Stimulated activated CD4-positive, alpha-beta T cell treated with anti-CD3 and anti-CD28 coated beads, Interleukin-1b, Interleukin-23, amount 100 ng/mL, for 4 hours (primary cell): ENCODE results near the gene NARF.
A peak's percentile ranks its signal among the peaks of the same experiment; 100 is the strongest.
"Not testable (repeated sequence)": the region's sequence is repeated elsewhere in the genome, so short reads cannot be mapped to it uniquely, and the experiment has no call there.

ENCODE experiments used
- DNase-seq, 2 donors: peaks; one replicate each; pipeline ENCODE4 v3.0.0-alpha.2; 2020; ENCODE audit warnings: low read depth in 2 of 2

The NARF gene

DNA sequence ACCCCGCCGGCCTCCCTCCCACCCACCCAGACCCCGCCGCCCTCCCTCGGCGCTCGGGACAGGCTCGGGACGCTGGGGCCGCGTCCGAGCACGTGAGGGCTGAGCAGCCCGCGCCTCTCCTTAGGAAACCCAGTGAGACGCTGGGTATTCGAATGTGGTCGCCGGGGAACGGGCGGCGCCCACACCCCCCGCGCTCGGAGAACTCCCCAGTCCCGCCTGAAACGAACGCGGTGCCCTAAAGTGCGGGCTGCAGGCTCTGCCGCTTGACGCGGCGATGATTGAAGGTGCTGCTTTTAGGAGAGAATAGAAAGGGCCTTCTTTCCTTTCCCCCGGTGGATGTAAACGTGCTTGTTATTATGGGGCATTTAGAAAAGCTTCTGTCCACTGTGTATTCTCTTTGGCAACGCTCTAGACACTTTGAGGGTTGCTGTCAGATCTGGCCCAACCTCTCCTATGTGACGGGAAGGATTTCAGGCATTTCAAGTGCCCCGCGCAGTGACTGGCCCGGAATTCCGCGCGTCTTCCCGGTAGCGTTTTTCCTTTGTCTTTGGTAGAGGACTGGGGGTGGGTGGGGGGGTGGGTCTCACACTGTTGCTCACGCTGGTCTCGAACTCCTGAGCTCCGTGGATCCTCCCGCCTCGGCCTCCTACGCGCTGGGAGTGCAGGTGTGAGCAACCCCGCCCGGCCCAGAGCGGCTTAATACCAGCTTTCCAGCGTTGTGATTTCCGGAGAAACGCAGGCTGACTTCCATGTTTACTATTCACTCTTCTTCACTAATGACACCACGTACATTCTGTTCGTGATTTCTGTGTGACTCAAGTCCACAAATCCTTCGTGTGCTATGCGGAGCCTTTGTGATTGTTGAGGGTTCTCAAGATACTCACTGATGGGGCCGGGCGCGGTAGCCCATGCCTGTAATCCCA lies 39.2 kb downstream of the NARF start:
- DNase-seq = no peak

GRCh38 chr17:82502207-82502606 lies 43.7 kb downstream of the NARF start:
- DNase-seq = no peak

DNA sequence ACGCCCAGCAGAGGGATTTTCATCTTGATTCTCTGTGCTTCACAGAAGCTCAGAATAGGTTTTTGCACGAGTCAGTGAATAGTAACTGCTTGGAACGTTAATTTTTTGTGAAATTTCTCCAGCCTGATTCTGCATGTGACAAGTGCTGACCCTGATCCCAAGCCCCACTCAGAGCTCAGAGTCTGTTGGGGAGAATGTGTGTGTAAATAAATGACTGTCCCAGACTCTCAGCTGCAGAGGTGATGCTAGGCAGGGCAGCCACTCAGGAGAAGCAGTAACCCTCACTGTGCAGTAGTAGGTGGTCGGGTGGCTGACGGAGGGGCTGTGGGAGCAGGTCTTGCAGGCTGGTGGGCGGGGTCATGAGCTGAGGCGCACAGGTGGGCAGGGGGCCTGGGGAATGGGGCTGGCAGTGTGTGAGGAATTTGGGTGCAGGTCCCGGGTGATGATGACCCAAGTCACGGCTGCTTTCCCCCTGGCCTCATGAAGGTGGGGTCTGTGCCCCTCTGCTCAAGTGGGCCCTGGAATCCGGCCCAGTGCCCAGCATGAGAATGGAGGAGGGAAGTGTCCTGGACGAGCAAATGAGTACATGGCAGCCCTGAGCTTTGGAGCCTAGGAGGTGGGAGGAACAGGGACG lies 44.7 kb downstream of the NARF start:
- no peak for DNase-seq

DNA sequence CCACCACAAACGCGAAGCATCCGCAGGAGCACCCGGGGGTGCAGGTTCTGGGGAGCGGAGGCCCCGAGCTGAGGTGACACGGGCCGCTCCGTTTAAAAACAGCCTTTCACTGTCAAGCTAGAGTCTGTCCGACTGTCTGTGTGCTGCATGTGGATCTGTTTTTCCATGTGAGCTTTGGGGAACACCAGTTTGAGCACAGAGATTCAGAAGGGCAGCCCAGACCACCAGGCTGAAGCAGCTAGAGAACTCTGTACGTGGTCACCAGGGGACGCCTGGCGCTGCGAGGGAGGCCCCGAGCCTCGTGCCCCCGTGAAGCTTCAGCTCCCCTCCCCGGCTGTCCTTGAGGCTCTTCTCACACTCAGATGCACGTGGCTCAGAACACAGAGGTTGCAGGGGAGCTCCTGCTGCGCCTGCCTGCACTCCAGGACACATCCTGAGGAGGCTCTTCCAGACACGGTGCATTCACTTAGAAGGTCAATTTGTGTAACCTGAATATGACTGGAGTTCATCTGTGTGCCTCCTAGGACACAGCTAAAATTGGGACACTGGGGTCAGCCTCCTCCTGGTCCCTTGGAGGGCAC lies 45.3 kb downstream of the NARF start:
- DNase-seq = no peak

GRCh38 chr17:82505296-82505695 lies 46.8 kb downstream of the NARF start:
- DNase-seq = no peak

DNA sequence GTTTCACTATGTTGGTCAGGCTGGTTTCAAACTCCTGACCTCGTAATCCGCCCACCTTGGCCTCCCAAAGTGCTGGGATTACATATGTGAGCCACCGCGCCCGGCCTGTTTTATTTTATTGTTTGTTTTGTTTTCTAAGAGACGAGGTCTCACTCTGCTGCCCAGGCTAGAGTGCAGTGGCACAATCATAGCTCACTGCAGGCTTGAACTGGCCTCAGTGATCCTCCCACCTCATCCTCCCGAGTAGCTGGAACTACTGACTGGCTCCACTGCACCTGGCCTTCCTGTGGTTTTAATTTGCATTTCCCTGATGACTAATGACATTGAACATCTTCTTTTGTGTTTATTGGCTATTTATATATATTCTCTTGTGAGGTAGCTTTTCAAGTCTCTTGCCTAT lies 47.9 kb downstream of the NARF start:
- not testable (repeated sequence) for DNase-seq

DNA sequence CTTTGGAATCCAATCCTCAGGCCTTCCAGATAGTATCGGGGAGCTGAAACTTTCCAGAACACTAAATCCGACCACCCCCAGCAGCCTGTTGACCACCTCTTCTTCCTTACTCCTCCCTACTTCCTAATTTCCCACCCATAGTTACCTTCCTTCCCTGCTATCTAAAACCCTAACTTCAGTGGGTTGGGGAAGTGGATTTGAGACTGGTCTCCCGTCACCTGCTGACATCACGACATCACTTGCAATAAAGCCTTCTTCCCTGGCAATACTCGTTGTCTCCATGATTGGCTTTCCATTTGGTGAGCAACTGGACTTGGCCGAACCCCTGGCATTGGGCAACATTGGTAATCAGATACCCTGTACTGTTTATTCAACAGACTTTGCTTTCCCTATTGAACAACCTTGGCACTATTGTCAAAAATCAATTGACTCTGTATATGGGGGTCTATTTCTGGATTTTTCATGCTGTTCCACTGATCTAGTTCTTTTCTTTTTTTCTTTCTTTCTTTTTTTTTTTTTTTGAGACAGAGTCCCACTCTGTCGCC lies 49.2 kb downstream of the NARF start:
- DNase-seq = no peak

DNA sequence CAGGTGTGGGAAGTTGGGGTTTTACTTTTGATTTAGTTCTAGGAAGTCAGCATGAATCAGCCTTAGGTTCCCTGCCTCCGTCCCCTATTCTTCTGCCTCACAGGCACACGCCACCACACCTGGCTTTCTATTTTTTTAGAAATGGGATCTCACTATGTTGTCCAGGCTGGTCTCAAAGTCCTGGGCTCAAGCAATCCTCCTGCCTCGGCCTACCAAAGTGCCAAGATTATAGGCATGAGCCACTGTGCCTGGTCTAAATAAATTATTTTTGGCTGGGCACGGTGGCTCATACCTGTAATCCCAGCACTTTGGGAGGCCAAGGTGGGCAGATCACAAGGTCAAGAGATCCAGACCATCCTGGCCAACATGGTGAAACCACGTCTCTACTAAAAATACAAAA lies 53.1 kb downstream of the NARF start:
- not testable (repeated sequence) for DNase-seq

DNA sequence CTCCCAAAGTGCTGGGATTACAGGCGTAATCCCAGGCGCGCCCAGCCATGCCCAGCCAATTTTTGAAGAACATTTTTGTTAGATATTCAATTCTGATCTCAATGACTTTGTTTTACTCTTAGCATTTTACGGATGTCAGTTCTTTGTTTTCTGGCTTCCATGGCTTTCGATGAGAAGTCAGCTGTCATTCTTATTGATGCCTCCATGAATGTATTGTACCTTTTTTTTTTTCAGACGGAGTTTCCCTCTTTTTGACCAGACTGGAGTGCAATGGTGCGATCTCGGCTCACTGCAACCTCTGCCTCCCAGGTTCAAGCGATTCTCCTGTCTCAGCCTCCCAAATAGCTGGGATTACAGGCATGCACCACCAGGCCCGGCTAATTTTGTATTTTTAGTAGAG lies 55.3 kb downstream of the NARF start:
- DNase-seq = not testable (repeated sequence)

DNA sequence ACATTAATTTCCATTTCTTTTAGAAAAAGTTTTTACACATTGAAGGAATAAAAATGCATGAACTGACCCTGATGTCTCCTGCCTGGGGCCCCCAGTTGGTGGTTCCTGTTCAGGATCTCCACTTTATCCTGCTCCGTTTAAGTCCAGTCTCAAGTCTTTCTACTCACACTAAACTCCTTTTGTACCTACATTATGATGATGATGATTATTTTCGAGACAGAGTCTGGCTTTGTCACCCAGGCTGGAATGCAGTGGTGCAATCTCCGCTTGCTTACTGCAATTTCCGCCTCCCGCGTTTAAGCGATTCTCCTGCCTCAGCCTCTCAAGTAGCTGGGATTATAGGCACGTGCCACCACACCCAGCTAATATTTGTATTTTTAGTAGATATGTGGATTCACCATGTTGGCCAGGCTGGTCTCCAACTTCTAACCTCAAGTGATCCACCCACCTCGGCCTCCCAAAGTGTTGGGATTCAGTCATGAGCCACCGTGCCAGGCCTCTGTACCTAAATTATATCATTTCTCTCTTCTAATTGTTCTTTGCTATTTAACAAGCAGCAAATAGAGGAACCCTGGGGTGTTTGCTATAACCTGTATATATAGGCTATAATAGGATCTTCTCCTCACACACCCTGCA lies 58.8 kb downstream of the NARF start:
- DNase-seq = no peak

DNA sequence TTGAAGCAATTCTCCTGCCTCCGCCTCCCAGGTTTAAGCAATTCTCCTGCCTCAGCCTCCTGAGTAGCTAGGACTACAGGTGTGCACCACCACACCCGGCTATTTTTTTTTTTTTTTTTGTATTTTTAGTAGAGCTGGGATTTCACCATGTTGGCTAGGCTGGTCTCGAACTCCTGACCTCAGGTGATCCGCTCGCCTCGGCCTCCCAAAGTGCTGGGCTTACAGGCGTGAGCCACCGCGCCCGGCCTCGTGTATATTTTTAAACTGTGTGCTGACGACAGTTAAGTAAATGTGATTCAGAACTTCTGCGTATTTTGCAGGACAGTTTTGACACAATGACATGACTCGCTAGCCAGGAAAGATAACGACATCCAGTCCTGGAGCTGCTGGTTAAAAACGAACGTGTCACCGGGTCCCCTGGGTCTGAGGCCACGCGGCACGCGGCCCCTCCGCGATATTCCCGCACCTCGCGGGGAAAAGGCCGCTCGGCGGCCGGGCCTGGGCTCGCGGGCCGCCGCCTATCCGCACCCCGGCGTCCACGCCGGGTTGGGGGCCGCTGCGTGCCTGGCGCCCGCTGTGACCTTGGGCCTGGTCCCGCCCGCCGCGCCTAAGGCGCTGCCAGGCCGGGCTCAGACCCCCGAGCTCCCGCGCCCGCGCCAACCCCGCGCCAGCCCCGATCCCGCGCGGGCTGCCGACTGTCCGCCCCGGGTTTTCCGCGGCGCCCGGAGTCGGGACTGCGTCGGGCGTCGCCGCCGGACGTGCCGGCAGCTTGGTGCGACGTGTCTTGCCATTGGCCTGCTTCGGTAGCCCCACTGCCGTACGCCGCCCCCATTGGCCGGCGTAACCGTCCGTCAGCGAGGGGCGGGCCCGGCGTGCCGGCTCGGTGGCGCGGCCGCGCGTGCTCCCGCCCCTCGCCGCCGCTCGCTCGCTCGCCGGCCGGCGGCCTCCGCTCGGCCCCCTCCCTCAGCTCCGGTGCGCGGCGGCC lies 60.6 kb downstream of the NARF start, which contains the start of gene FOXK2:
TSS of gene FOXK2 (plus strand) at position 907 of the 985 bp plus-strand sequence. CDS start 157 bp downstream, outside the sequence.
- peak; percentile 91 to 94 for DNase-seq

GRCh38 chr17:82519971-82520903 lies 61.7 kb downstream of the NARF start:
- DNase-seq = peak; percentile 14 to 21

DNA sequence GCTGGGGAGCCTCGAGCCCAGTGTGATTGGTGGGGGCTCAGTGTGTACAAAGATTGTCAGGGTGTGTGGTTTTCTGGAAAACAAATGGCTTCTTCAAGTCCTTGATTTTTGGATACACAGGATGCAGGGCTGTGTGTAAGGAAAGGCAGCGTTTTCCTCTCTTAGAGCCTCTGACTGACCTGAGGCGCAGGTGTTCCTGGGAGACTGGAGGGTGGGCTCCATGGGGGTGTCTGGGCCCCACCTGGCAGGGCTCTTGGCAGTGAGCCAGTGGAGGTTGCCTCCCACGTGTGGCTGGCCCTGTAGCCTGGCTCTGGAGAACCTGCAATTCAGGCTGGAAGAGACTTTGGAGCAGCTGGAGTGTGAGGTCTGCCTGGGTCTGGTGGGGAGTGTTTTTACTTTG lies 66.0 kb downstream of the NARF start:
- no peak for DNase-seq

GRCh38 chr17:82525712-82526111 lies 67.2 kb downstream of the NARF start:
- no peak for DNase-seq

- no peak for DNase-seq
Measured at GRCh38 chr17:82527898-82528297, 69.4 kb downstream of the NARF start.

DNA sequence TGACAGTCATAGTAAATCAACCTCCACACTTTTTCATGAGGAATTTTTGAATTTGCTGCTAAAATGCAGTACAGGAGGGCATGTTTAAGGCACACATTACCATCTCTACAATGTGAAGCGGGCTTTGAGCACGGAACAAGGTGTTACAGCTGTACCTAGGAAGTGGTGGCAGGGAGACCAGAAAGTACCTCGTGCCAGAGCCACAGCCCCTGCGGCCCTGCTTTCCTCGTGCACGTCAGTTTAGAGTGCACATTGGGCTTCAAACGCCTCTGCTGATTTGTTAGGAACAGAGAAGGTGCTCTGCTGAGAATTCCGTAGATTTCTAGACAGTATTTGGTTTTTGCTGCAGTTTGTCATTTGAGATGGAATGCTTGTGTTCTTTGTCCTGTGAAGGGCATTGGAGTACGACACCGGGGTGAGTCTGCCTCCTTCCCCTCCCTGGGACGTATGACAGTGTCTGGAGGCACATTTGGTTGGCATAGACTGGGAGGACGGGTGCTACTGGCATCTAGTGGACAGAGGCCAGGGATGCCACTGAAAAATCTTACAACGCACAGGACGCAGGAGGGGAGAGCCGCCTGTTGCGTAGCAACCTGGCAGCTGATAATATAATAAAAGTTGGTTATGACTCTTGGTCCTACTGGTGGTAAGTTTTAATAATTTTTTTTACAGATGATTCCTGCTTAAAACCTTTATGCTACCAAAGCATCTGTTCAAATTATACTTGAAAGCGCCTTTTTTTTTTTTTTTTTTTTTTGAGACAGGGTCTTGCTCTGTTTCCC lies 70.1 kb downstream of the NARF start:
- DNase-seq = no peak

DNA sequence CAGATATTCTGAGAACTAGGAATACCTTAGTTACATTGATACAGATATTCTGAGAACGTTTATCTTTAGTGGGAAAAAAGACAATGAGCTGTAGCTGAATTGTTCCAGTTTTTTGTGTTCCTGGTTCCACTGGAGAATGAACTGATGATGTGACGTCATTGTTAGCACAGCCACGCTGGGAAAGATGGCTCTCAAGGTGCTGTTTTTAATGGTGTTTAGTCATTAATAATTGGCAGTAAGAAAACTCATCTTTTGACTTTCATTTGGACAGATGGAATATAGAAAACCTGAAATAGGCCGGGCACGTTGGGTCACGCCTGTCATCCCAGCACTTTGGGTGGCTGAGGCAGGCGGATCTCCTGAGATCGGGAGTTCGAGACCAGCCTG lies 71.4 kb downstream of the NARF start:
- DNase-seq = no peak

- no peak for DNase-seq
Measured at GRCh38 chr17:82531431-82531881, 72.9 kb downstream of the NARF start.

DNA sequence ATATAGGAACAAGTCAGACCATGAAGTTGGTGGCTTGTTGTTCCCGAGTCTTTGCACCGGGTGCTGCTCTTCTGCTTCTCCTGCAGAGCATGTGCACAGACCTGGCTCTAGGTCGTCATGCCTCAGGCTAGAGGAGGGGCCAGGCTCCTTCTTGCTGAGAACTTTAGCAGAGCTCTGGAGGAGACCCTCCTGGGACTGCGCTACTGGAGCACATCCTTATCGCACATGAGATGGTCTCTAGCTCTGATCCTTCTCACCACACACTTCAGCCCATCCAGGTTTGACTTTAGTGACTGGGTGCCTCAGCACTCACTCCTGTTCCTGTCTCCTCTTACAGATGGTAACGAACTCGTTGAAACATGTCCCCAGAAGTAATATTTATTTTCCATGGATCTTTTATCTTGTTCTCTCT lies 75.9 kb downstream of the NARF start:
- DNase-seq = no peak
